COLO668 (cell line): Measurements from ENCODE around the gene CLEC4A.
"Not testable (repeated sequence)": the region's sequence is repeated elsewhere in the genome, so short reads cannot be mapped to it uniquely, and the experiment has no call there.

Experiments
- DNase-seq: peaks from one replicate; lab custom pipeline; 2025; ENCODE audit not compliant: unreplicated experiment; lab: John Stamatoyannopoulos, UW

The CLEC4A gene

GRCh38 chr12:8123124-8123912, at the start of gene CLEC4A:
Gene CLEC4A, plus strand, starts transcription at chr12:8123617. Its CDS starts 262 bp downstream, at chr12:8123879.
- no peak for DNase-seq

- no peak for DNase-seq
Measured at GRCh38 chr12:8075935-8076334, 47.5 kb upstream of the CLEC4A start.

DNA sequence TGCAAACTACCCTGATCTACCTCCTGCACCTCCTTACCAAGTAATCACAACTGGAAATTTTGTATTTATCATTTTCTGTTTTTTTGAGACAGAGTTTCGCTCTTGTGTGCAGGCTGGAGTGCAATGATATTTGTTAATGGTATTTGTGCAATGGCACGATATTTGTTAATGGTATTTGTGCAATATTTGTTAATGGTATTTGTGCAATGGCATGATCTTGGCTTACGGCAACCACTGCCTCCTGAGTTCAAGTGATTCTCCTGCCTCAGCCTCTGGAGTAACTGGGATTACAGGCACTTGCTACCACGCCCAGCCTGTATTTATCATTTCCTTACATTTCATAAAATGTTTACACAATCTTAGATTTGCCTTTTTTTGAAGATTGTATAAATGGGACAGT, 47.1 kb upstream of the CLEC4A start:
- DNase-seq, result no peak

GRCh38 chr12:8077207-8077606, 46.2 kb upstream of the CLEC4A start:
- peak; percentile 15 for DNase-seq

DNA sequence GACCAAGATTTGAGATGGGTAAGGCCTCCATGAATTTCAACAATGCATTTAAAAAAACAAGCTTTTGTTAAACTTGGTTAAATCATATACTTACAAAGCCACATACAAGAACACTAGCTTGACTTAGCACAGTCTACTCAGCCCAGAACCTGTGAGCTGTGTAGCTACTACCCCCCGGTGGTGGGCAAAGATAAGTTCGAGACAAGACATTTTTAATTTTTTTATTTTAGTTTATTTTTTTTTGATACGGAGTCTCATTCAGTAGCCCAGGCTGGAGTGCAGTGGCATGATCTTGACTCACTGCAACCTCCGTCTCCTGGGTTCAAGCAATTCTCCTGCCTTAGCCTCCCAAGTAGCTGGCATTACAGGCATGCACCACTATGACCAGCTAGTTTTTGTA, 45.0 kb upstream of the CLEC4A start:
- DNase-seq, result peak; percentile 10

GRCh38 chr12:8078916-8079315, 44.5 kb upstream of the CLEC4A start:
- no peak for DNase-seq

DNA sequence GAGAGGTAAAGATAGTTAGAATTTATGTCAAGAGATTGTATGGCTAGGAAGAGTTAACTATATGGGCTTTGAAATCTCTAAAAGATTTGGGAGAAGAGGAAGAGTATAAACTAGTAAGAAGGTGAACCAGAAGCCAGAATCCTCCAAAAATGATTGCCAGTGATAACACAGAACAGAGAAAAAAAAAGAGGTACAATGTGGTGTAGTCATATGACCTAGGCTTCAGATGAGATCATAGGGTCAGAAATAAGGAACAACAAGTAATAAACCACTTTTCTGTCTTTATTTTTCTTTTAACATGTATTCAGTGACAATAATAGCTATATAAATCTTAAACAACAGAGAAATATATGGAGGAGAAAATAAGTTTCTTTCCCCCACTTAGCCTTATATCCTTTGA, 43.3 kb upstream of the CLEC4A start:
- no peak for DNase-seq

GRCh38 chr12:8081251-8081920, 42.0 kb upstream of the CLEC4A start:
- DNase-seq, result no peak

DNA sequence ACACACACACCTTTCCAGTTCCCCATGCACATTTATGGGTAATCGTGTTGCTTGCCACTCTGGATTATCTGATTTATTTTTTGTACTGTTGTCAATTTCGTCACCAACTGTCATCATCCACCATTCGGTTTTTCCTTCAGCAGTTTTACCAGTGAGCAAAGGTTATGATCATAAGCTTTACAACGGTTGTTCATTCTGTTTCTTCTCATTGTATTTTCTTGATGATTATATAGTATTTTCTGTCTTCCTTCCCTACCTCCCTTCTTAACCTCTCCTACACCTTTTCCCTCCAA, 40.7 kb upstream of the CLEC4A start:
- no peak for DNase-seq

DNA sequence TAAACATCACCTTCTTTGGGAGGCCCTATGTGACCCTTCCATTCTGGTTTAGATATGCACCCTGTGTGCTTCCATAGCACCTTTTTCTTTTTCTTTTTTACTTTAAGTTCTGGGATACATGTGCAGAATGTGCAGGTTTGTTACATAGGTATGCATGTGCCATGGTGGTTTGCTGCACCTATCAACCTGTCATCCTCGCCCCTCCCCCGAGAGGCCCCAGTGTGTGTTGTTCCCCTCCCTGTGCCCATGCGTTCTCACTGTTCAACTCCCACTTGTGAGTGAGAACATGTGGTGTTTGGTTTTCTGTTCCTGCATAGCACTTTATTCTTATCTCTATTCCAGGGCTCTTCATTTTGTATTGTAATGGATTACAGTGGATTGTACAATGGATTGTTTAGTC, 39.1 kb upstream of the CLEC4A start:
- peak; percentile 3 for DNase-seq

- no peak for DNase-seq
Measured at GRCh38 chr12:8087666-8088065, 35.8 kb upstream of the CLEC4A start.

- DNase-seq, result no peak
Measured at GRCh38 chr12:8088574-8088973, 34.8 kb upstream of the CLEC4A start.

GRCh38 chr12:8089277-8089676, 34.1 kb upstream of the CLEC4A start:
- not testable (repeated sequence) for DNase-seq

DNA sequence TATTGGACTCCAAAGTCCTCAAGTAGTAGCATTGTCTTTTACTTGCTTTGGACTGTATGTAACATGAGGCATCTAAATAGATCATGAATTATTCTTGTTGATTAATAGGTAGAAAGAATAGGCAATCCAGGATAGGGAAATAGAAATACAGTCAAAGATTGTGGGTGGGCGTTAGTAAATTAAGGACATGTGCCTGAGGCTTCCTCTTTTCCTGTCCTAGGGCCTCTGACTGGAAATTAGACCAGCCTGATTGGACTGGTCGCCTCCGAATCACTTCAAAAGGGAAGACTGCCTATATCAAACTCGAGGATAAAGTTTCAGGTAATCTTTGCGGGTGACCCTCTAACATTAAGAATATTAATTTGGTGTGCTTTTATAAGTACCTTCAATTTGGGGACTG, 33.7 kb upstream of the CLEC4A start:
- no peak for DNase-seq

DNA sequence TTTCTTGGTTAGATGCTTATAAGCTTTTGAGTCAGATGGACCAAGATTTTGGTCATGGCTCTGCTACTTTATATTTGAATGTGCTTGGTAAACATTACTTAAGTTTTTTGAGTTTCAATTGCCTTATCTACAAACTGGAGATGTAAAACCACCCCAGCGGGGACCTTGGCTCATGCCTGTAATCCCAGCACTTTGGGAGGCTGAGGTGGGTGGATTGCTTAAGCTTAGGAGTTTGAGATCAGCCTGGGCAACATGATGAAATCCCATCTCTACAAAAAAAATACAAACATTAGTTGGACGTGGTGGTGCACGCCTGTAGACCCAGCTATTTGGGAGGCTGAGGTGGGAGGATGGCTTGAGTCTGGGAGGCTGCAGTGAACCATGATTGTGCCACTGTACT, 30.1 kb upstream of the CLEC4A start:
- no peak for DNase-seq

GRCh38 chr12:8096281-8096915, 27.0 kb upstream of the CLEC4A start:
- no peak for DNase-seq

GRCh38 chr12:8099235-8099634, 24.2 kb upstream of the CLEC4A start:
- DNase-seq, result no peak

- peak; percentile 41 for DNase-seq
Measured at GRCh38 chr12:8108808-8109398, 14.5 kb upstream of the CLEC4A start.

GRCh38 chr12:8113117-8113516, 10.3 kb upstream of the CLEC4A start:
- DNase-seq, result not testable (repeated sequence)

- no peak for DNase-seq
Measured at GRCh38 chr12:8120072-8120713, 3.2 kb upstream of the CLEC4A start.

- no peak for DNase-seq
Measured at GRCh38 chr12:8127138-8127537, 3.7 kb downstream of the CLEC4A start.
